Muscle of leg (tissue), 16 donors: ENCODE measurements around the gene FOSL1. TPM values are rescaled to one million over a fixed set of nuclear protein-coding genes. Genes with fewer than 3 reads are reported as not detected.
A peak's percentile ranks its signal among the peaks of the same experiment; 100 is the strongest.

Experiments used
- DNase-seq: peaks from one replicate; pipeline ENCODE4 v3.0.0; 2013
- H3K27ac ChIP-seq: one replicate; pipeline ENCODE4 v1.5.1; 2013; ENCODE audit warnings: mild to moderate bottlenecking, low read length, control low read depth
- H3K27me3 ChIP-seq: one replicate; pipeline ENCODE4 v1.6.1; 2013; ENCODE audit warnings: low read length; ENCODE audit not compliant: control insufficient read depth, insufficient read depth
- H3K36me3 ChIP-seq: one replicate; pipeline ENCODE4 v1.6.1; 2013; ENCODE audit warnings: low read length; ENCODE audit not compliant: control insufficient read depth, insufficient read depth
- H3K4me1 ChIP-seq: one replicate; pipeline ENCODE4 v1.6.1; 2013; ENCODE audit warnings: low read length; ENCODE audit not compliant: control insufficient read depth, insufficient read depth
- H3K4me3 ChIP-seq: one replicate; pipeline ENCODE4 v1.5.1; 2013; ENCODE audit warnings: low read length, control low read depth
- H3K9me3 ChIP-seq: replicated peaks from 2 replicates; pipeline ENCODE4 v1.6.1; 2013; ENCODE audit warnings: low read depth, low read length; ENCODE audit not compliant: control insufficient read depth
- WGBS: methylation state at CpG from one replicate; pipeline ENCODE4 v1.1.5; 2013; ENCODE audit warnings: missing lambda C conversion rate; ENCODE audit not compliant: insufficient coverage; 5-methylcytosine and 5-hydroxymethylcytosine counted together
- long read RNA-seq, 11 donors: transcript quantifications; one replicate each; lab custom pipeline, GENCODE V29; 2026
- polyA plus RNA-seq, 8 donors: library from polyadenylated mRNA; unstranded; fragments of 120-200 nt; gene quantifications; one replicate each; pipeline versions ENCODE4 v1.2.1 to v1.2.3, GENCODE V29; 2013; ENCODE audit warnings: inconsistent platforms in 1 of 8, low replicate concordance in 1 of 8; ENCODE audit not compliant: insufficient read length in 8 of 8, insufficient read depth in 1 of 8
- total RNA-seq: library from RNA; stranded (reverse); fragments of 120-200 nt; gene quantifications from one replicate; pipeline ENCODE4 v1.2.4, GENCODE V29; 2013

FOSL1 gene
- total RNA-seq (not detected), polyA plus RNA-seq (under 1 TPM; 0.19 to 0.66 (median 0.46) TPM)
- long read RNA-seq, donor 1, result 0 reads
- long read RNA-seq, donor 2, result 0 reads
- long read RNA-seq, donor 3, partial matches to known transcripts, result 0 of 2 reads
- long read RNA-seq, donor 3, other reads (novel, unspliced or antisense), result 0 of 2 reads
- long read RNA-seq, donor 4, result 0 reads
- long read RNA-seq, donor 5, result 0 reads
- long read RNA-seq, donor 6, result 0 reads
- long read RNA-seq, donor 7, result 0 reads
- long read RNA-seq, donor 8, result 0 reads
- long read RNA-seq, donor 9, result 0 reads
- long read RNA-seq, donor 10, partial matches to known transcripts, result 0 of 1 reads
- long read RNA-seq, donor 10, other reads (novel, unspliced or antisense), result 0 of 1 reads
- long read RNA-seq, donor 11, result 0 reads

DNA sequence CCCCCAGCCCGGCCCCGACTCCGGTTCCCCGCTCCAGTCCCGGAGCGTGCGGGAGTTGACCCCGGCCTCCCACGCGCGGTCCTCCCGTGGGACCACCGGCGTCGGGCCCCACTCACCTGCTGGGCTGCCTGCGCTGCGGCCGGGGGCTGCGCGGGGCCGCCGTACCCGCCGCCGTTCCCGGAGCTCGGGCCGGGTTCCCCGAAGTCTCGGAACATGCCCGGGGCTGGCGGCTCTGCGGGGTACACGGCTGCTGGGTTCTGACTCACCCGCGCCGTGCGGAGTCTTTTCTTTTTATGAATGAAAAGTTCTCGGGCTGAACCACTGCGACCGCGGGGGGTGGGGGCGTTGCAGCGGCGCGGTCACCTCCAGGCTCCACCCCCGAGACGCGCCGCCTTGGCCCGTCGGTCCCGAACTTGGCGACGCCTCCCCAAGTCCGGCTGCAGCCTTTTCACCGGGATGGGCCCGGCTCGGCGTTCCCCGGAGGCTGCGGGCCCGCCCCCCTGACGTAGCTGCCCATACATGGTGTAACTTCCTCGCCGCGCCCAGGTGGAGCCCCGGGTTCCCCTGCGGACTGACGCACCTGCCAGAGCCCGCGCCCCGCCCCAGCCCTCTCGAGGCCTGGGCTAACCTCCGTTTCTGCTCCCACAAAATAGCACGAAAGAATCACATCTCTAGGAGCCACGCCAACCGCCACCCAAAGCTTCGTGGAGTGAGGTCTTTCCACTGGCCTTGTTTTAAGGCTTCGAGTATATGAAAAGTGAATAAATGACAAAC lies at the start of gene FOSL1:
FOSL1 (minus strand) TSS at position 264 of the 774 bp plus-strand sequence; CDS start at position 215, 49 bp downstream.
- H3K4me1 ChIP-seq, result peaks cover 14% of the 10 kb centered on the region
- H3K4me3 ChIP-seq, result peak within 1 kb of the TSS; percentile 25
- H3K27me3 ChIP-seq, result peaks cover 76% of the 10 kb centered on the region
- peak; percentile 69 for DNase-seq
- H3K36me3 ChIP-seq, result no peaks in the 10 kb centered on the region
- H3K9me3 ChIP-seq, result no peaks in the 10 kb centered on the region
- no peak within 1 kb of the TSS for H3K27ac ChIP-seq
- under 1% methylated on average over 72 of the region's 80 CpGs for WGBS

DNA sequence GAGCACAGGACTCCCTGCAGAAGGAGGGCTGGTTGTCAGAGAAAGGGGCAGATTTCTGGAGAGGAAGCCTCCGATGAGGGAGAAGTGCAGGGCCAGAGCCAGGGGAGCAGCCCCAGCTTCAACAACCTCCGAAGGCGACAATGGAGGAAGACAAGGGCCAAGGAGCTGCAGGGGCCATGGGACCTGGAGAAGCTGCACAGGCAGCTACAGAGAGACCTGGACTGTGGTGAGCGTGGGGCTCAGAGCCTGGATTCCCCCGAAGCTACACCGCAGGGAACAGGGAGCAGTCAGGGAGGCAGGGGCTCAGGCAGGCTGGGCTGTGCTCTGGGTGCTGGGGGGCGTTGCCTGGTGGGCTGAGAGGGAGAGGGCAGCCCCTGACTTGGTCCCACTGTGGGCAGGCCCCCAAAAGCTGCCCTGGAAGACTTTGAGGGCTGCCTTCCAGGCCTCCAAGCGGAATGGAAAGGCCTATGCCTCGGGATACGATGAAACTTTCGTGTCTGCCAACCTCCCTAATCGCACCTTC lies 47.5 kb upstream of the FOSL1 start:
- Histone ChIP-seq H3K27ac (no peak overlapping the region), H3K4me3 (no peak overlapping the region), H3K9me3 (no peaks in the 10 kb centered on the region), H3K27me3 (no peaks in the 10 kb centered on the region), H3K36me3 (no peaks in the 10 kb centered on the region), H3K4me1 (no peaks in the 10 kb centered on the region)
- 73% methylated on average over 11 of the region's 12 CpGs for WGBS
- DNase-seq, result no peak

GRCh38 chr11:65947133-65947532 lies 46.9 kb upstream of the FOSL1 start:
- DNase-seq, result peak; percentile 32
- H3K36me3 ChIP-seq, result no peaks in the 10 kb centered on the region
- 30% methylated on average over 13 of the region's 13 CpGs for WGBS

GRCh38 chr11:65946655-65947054 lies 46.5 kb upstream of the FOSL1 start:
- no peaks in the 10 kb centered on the region for H3K9me3 ChIP-seq
- no peak for DNase-seq
- 80% methylated on average over 2 of the region's 4 CpGs for WGBS
- H3K4me1 ChIP-seq, result no peaks in the 10 kb centered on the region
- no peak overlapping the region for H3K4me3 ChIP-seq
- no peak overlapping the region for H3K27ac ChIP-seq
- peaks cover 3% of the 10 kb centered on the region for H3K27me3 ChIP-seq
- no peaks in the 10 kb centered on the region for H3K36me3 ChIP-seq

More at GRCh38 chr11:65947133-65947532, 46.9 kb upstream of the FOSL1 start:
- no peak overlapping the region for H3K27ac ChIP-seq
- H3K4me1 ChIP-seq, result no peaks in the 10 kb centered on the region
- peaks cover 2% of the 10 kb centered on the region for H3K27me3 ChIP-seq
- no peak overlapping the region for H3K4me3 ChIP-seq
- no peaks in the 10 kb centered on the region for H3K9me3 ChIP-seq

DNA sequence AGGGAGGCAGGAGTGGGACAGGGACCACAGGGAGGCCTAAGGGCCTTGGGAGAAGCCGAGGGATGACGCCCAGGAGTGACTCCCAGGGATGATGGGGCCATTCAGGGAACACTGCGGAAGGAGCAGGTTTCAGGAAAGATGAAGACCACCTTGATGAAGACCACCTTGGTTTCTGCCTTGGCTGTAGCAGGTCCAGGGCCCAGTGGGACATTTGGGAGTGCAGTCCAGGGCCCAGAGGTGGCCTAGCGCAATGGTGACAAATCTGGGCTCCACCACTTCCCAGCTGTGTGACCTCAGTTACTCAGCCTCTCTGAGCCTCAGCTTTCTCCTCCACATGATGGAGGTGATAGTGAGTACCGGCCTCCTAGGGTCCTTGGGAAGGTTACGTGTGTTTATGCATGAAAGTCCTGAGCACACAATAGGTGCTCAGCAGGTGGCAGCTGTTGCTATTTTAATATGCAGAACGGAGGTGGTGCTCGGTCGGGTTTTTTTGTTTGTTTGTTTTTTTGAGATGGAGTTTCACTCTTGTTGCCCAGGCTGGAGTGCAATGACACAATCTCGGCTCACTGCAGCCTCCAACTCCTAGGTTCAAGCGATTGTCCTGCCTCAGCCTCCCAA lies 45.9 kb upstream of the FOSL1 start:
- Histone ChIP-seq H3K27ac (no peak overlapping the region), H3K27me3 (peaks cover 6% of the 10 kb centered on the region), H3K9me3 (no peaks in the 10 kb centered on the region), H3K4me3 (no peak overlapping the region), H3K36me3 (no peaks in the 10 kb centered on the region), H3K4me1 (no peaks in the 10 kb centered on the region)
- DNase-seq, result no peak
- 79% methylated on average over 8 of the region's 11 CpGs for WGBS

DNA sequence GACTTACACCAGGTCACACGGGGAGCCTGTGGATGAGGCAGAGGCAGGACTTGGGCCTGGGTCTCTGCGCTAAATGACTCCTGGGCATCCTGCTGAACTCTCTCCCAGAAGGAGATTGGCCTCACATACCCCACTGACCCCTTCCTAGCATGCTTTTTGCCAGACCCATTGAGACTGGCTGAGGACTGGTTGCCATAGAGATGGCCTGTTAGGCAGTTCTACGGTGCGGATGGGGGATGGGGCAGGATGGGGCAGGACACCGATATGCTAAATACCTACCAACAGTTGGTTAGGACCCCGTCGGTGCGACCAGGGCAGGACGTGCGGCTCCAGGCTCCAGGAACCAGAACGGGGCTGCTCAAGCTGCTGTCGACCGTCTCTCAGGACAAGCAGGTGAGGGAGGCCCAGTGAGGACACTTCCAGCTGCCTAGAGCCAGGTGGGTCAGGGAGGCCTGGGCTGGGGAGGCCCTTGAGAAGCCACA lies 45.3 kb upstream of the FOSL1 start, which contains the start of gene TSGA10IP:
TSGA10IP (plus strand) TSS at position 51 of the 482 bp plus-strand sequence; CDS start at position 247, 196 bp downstream.
- WGBS, result 52% methylated on average over 9 of the region's 13 CpGs
- H3K4me1 ChIP-seq, result no peaks in the 10 kb centered on the region

GRCh38 chr11:65944767-65945166 lies 44.6 kb upstream of the FOSL1 start:
- Histone ChIP-seq H3K27me3 (peaks cover 6% of the 10 kb centered on the region), H3K9me3 (no peaks in the 10 kb centered on the region), H3K4me3 (no peak overlapping the region), H3K36me3 (no peaks in the 10 kb centered on the region), H3K4me1 (no peaks in the 10 kb centered on the region), H3K27ac (no peak overlapping the region)
- DNase-seq, result no peak
- WGBS, result 56% methylated on average over 7 of the region's 8 CpGs

More for the DNA sequence above, 45.3 kb upstream of the FOSL1 start, which contains the start of gene TSGA10IP:
- Histone ChIP-seq H3K4me3 (no peak within 1 kb of the TSS), H3K27me3 (peaks cover 6% of the 10 kb centered on the region), H3K36me3 (no peaks in the 10 kb centered on the region), H3K27ac (no peak within 1 kb of the TSS), H3K9me3 (no peaks in the 10 kb centered on the region)
- DNase-seq, result no peak

GRCh38 chr11:65944191-65944590 lies 44.0 kb upstream of the FOSL1 start:
- DNase-seq, result no peak
- no peaks in the 10 kb centered on the region for H3K36me3 ChIP-seq
- no peak overlapping the region for H3K4me3 ChIP-seq
- peaks cover 6% of the 10 kb centered on the region for H3K27me3 ChIP-seq
- H3K27ac ChIP-seq, result no peak overlapping the region
- H3K4me1 ChIP-seq, result no peaks in the 10 kb centered on the region
- 89% methylated on average over 5 of the region's 8 CpGs for WGBS
- H3K9me3 ChIP-seq, result no peaks in the 10 kb centered on the region

GRCh38 chr11:65942531-65942930 lies 42.3 kb upstream of the FOSL1 start:
- Histone ChIP-seq H3K36me3 (no peaks in the 10 kb centered on the region), H3K27me3 (peaks cover 6% of the 10 kb centered on the region), H3K27ac (no peak overlapping the region), H3K9me3 (no peaks in the 10 kb centered on the region), H3K4me1 (no peaks in the 10 kb centered on the region), H3K4me3 (no peak overlapping the region)
- WGBS, result 77% methylated on average over 6 of the region's 7 CpGs
- no peak for DNase-seq
